NCI-H510A treated with DMSO at 0.1 percent for 48 hours (cell line): Measurements from ENCODE around the gene FAM135A.
"Not testable (repeated sequence)": the region's sequence is repeated elsewhere in the genome, so short reads cannot be mapped to it uniquely, and the experiment has no call there.

Experiments used
- DNase-seq: peaks from one replicate; lab custom pipeline; 2025; lab: John Stamatoyannopoulos, UW

The FAM135A gene

DNA sequence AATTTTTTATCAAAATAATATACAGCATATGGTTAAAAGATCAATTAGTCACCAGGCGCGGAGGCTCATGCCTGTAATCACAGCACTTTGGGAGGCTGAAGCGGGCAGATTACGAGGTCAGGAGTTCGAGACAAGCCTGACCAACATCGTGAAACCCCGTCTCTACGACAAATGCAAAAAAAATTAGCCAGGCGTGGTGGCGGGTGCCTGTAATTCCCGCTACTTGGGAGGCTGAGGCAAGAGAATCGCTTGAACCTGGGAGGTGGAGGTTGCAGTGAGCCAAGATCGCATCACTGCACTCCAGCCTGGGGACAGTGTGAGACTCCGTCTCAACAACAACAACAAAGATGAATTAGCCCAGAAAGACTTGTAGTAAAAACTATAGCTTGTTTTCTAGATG is 46.4 kb downstream of the FAM135A start:
- DNase-seq, result not testable (repeated sequence)

- no peak for DNase-seq
Observed at GRCh38 chr6:70470016-70470415, 56.7 kb downstream of the FAM135A start.

DNA sequence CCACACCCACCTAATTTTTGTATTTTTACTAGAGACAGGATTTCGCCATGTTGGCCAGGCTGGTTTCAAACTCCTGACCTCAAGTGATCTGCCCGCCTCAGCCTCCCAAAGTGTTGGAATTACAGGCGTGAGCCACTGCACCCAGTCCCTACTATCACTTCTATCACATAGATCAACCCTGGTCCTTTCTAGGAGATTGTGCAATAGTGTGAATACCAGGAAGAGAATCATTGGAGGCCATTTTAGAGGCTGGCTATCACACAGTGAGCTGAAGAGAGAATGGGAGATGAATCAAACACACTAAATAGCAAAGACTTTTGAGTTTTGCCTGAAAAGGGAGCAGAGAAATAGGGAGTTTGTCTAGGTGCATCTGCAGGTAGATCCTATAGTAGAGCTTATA is 57.2 kb downstream of the FAM135A start:
- not testable (repeated sequence) for DNase-seq

DNA sequence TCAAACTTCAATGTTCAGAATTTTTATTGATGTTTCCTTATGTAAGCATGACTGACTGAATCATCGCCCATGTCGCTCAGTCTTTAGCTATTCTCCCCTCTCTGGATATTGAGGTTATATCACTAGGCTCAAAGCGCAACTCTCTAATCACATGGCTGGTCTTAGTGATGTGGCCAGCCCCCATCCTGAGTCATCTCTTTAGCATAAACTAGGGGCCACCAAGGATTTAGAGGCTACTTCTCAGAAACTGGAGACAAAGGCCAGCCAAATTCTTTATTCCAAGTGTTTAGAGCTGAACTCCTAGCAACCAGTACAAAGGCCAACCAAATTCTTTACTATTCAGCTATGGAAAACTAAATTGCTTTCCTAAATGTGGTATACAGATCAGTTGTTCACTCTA is 61.4 kb downstream of the FAM135A start:
- DNase-seq, result no peak

DNA sequence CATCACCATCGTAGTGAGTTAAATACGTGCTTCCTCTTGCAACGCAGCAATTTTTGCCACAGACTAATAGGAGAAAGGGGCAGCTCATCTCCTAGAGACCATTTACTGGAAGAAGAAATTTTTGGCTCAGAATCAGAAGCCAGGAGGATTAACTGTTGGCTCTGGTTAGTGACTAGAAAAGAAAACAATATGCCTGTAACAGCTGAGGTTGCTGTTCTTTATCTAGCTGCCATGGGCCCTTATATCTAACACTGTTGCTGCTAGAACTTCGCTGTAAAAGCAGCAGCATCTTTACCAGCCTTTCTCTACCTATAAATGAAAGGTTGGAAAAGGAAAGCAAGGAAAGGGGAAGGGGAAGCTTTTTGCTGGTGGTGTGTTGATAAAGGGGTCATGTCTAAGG is 65.9 kb downstream of the FAM135A start:
- no peak for DNase-seq

- not testable (repeated sequence) for DNase-seq
Observed at GRCh38 chr6:70486638-70487037, 73.3 kb downstream of the FAM135A start.

- DNase-seq, result no peak
Observed at GRCh38 chr6:70489364-70489763, 76.1 kb downstream of the FAM135A start.

GRCh38 chr6:70494833-70495232 is 81.5 kb downstream of the FAM135A start:
- DNase-seq, result no peak

- not testable (repeated sequence) for DNase-seq
Observed at GRCh38 chr6:70495790-70496189, 82.5 kb downstream of the FAM135A start.

DNA sequence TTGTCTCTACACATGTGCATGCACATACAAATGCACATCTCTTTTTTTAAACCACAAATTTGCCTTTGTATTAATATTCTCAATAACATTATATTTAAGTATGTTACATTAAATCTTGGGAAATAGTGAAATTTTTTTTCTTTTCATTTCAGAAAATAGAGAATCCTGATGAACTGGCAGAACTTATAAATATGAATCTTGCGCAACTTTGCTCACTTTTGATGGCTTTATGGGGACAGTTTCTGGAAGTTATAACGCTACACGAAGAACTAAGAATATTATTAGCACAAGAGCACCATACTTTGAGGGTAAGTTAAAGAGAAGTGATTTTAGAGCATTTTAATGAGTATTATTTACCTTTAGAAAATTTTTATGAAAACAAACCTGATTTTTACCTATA is 89.2 kb downstream of the FAM135A start:
- DNase-seq, result no peak

DNA sequence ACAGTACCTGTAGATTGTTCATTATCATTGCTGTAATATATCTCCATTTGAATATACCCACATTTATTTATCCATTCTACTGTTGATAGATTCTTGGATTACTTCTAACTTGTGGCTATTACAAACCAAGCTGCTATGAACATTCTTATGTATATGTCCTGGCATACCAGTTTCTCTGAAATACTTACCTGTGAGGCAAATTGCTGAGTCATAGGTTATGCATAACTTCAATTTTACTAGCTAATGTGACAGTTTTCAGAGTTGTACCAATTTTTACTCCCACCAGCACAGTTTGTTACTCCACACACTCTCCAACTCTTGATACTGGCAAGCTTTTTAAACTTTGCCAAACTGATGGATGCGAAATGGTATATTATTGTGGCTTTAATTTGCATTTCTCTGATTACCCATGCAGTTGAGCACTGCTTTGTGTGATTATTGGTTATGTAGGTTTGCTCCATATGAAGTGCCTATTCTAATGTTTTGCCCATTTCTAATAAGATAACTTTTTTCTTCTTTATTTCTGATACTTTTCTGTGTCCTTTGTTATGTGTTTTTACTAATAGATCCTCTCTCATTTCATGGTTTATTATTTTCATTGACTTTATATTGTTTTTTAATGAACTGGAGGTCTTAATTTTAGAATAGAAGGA is 90.6 kb downstream of the FAM135A start:
- no peak for DNase-seq

GRCh38 chr6:70506321-70506720 is 93.0 kb downstream of the FAM135A start:
- no peak for DNase-seq

DNA sequence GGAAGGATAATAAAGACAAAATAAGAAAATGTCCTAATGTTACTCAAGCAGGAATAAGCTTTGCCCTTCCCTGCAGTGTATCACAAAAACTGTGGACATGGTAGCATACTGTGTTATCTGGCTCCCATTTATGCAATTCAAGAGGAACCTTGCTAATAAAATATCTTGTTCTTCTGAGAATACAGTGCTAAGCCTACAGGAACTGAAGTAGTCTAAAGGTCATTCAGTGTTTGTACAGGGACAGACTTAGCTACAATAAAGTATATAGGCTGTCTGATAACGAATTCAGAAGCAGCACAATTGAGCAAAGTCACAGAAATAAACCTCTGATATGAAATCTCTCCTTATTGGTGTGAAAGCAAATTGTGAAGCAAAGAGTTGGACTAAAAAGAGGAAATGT is 93.9 kb downstream of the FAM135A start:
- no peak for DNase-seq

- no peak for DNase-seq
Observed at GRCh38 chr6:70508953-70509352, 95.6 kb downstream of the FAM135A start.

DNA sequence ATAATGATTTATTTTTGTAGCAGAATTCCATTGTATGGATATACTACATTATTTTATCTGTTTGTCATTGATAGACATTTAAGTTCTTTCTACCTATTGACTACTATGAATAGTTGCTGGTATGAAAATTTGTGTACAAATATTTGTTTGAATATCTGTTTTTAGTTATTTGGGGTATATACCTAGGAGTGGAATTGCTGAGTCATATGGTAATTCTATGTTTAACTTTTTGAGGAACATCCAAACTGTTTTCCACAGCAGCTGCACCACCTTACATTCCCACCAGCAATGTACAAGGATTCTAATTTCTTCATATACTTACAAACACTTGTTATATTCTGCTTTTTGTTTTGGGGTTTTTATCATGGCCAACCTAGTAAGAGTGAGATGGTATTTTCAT is 97.3 kb downstream of the FAM135A start:
- no peak for DNase-seq

- no peak for DNase-seq
Observed at GRCh38 chr6:70518723-70519122, 105.4 kb downstream of the FAM135A start.

GRCh38 chr6:70520575-70520974 is 107.3 kb downstream of the FAM135A start:
- peak; percentile 5 for DNase-seq

DNA sequence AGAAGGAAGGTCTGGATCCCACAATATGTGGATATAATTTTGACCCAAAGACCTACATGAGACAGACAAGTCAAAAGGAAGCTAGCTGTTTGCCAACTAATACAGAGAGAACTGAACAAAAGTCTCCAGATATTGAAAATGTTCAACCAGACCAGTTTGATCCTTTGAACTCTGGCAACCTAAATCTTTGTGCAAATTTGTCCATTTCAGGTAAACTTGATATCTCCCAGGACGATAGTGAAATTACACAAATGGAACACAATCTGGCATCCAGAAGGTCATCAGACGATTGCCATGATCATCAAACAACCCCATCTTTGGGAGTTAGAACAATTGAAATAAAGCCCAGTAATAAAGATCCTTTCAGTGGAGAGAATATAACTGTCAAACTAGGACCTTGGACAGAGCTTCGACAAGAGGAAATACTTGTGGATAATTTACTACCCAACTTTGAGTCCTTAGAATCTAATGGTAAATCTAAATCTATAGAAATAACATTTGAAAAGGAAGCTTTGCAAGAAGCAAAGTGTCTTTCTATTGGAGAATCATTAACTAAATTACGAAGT is 111.5 kb downstream of the FAM135A start:
- no peak for DNase-seq

DNA sequence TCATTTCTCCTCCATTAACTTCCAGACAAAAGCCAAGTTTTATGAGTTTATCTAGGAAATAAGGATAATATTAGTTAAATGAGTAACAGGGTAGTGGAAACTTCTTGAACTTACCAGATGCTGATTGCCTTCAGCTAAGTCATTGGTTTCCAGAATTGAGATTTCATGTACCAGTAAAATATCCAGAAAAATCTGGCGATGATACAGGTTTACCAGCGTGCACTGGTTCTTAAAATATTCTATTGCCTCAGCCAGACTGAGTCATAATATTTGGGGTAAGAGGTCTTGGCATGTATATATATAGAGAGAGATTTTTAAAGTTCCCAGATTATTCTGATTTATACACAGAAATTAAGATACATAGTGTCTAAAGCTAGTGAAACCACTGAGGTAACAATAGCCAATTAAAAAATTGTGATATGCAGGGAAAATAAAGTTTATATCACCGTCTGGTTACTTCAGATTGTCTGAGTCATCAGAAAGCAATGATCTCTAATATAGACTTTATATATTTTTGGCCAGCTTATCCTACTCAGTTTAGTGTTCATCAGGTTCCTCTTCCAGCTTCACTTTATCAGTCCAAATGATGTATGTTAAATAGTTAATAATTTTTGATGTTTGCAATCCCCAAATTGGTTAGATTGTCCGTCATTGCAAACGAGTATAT is 113.9 kb downstream of the FAM135A start:
- no peak for DNase-seq

DNA sequence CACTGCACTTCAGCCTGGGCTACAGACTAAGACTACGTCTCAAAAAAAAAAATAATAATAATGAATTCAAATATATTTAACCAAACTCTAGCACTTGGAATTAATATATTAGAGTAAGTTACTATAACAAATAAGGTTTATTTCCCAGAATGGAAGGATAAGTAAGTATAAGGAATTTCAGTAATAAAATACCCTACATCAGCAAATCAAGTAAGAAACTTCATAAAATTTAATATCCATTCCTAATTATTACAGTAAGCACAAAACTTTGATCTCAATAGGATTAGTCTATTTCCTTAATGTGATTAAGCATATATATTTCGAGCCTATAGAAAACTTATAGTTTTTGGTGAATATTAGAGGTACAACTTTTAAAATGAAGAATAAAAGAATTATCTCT is 116.7 kb downstream of the FAM135A start:
- no peak for DNase-seq

DNA sequence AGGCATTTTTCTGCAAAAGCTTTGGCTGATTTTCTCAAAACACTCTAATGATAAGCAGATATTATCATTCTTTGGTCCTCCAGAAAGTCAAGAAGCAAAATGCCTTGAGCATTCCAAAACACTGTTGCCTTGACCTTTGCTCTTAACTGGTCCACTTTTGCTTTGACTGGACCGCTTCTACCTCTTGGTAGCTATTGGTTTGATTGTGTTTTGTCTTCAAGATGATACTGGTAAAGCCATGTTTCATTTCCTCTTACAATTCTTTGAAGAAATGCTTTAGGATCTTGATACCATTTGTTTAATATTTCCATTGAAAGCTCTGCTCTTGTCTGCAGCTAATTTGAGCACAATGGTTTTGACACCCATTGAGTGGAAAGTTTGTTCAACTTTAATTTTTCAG is 117.8 kb downstream of the FAM135A start:
- DNase-seq, result no peak

DNA sequence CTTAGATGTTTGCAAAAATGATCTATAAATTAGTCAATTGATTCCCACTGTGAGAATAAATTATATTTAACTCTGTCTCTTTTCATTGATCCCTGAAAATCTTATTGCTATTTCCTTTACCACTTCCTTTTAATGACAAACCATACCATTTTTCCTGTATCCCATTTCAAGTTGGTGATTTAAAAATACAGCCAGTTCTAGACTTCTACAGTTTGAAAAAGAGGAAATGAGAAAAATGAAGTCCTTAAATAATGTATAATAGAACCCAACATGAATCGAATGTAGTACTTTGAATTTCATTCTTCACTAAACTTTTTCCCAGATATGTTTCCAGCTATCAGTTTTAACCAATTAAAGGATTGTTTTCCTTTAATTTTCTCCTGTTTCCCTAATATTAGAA is 124.0 kb downstream of the FAM135A start:
- DNase-seq, result no peak

GRCh38 chr6:70538376-70538775 is 125.1 kb downstream of the FAM135A start:
- no peak for DNase-seq

- no peak for DNase-seq
Observed at GRCh38 chr6:70547313-70547712, 134.0 kb downstream of the FAM135A start.
